ENCODE data around the gene YARS1.

- TF ChIP-seq EZH2phosphoT487 (IDR thresholded peaks at IDR 0.05; ENCODE audit: borderline replicate concordance, low read length) (no peak), CTCF (IDR thresholded peaks at IDR 0.05; ENCODE audit: low read depth, low read length, poor library complexity, severe bottlenecking) (no peak)
Observed at GRCh38 chr1:32773764-32774463, 43.2 kb downstream of the YARS1 start.
